Measurements from ENCODE around the gene NUP214.

Gene NUP214

DNA sequence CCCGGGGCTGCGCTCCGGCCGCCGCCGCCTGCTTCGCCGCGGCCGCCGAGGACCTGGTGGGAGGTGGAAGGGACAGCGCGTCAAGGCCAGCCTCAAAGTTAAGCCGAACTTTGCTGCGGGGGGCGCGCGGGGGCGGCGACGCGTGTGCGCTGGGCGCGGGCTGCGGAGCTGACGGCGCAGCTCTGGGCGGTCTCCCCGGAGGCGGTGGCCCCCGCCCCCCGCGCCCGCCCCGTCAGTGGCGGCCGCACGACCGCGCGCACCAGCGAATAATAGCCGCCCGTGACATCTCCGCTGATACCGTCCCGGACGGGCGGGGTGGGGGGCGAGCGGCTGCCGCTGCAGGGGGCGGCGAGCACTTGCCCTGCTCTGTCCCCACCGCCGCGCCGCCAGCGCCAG is 151.5 kb downstream of the NUP214 start:
- no peak for TF ChIP-seq CTCF (IDR thresholded peaks at IDR 0.05; ENCODE audit: extremely low read depth, missing control alignments)

GRCh38 chr9:131277287-131277909 is 152.0 kb downstream of the NUP214 start:
- peak; percentile 78 for DNase-seq (ENCODE audit: low spot score)
- TF ChIP-seq CTCF (IDR thresholded peaks at IDR 0.05; ENCODE audit: extremely low read depth, missing control alignments): peak; percentile 37

More for the DNA sequence above, 151.5 kb downstream of the NUP214 start:
- peak; percentile 80 for DNase-seq (ENCODE audit: low spot score)

GRCh38 chr9:131277910-131278701 is 152.7 kb downstream of the NUP214 start:
- DNase-seq (ENCODE audit: low spot score): peak; percentile 94
- TF ChIP-seq CTCF (IDR thresholded peaks at IDR 0.05; ENCODE audit: extremely low read depth, missing control alignments): no peak

GRCh38 chr9:131278702-131279111 is 153.3 kb downstream of the NUP214 start:
- no peak for DNase-seq (ENCODE audit: low spot score)
- no peak for TF ChIP-seq CTCF (IDR thresholded peaks at IDR 0.05; ENCODE audit: extremely low read depth, missing control alignments)

- no peak for TF ChIP-seq CTCF (IDR thresholded peaks at IDR 0.05; ENCODE audit: extremely low read depth, missing control alignments)
- no peak for DNase-seq (ENCODE audit: low spot score)
Measured at GRCh38 chr9:131279196-131279862, 153.9 kb downstream of the NUP214 start.

- TF ChIP-seq CTCF (IDR thresholded peaks at IDR 0.05; ENCODE audit: extremely low read depth, missing control alignments): no peak
- DNase-seq (ENCODE audit: low spot score): no peak
Measured at GRCh38 chr9:131279863-131280570, 154.6 kb downstream of the NUP214 start.
